ENCODE results near the gene TMC3. TPM values are rescaled to one million over a fixed set of nuclear protein-coding genes. Genes with fewer than 3 reads are reported as not detected.
A peak's percentile ranks its signal among the peaks of the same experiment; 100 is the strongest.

TMC3 gene
- total and polyA plus RNA-seq, 8 donors: under 0.01 to 0.92 (median 0.03) TPM; not detected in 5

DNA sequence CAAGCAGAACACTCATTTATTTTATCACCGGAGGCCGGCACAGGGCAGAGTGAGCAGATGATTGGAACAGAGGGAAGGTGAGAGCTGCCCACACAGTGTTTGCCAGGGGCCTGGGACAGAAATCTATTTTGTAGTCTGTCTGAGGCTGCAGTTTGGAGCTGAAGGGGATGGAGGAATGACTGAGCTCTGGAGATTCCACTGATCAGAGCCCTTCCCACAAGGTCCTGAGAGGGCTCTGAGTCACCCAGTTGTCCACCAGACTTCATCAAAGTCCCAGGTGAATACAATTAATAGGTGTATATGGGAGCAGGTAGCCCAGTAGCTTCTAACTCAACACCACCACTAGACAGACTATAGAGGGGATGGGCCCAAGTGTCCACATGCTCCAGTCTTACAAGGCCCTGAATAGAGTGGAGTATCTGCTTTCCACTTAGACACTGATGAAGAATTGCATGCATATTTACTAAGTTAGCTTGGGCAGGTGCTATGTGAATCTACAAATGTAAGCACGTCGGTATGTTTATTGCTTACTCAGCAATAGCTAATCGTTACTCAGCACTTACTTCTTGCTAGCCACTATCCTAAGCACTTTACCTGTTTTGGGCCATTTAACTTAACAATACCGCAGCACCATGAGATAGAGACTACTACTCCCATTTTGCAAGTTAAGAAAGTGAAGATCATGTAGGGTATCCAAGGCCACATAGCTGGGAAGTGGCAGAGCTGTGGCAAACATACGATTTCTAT, 47.4 kb downstream of the TMC3 start:
- Histone ChIP-seq H3K4me3 (no peak overlapping the region), H3K9me3 (no peaks in the 10 kb centered on the region), H3K27me3 (no peaks in the 10 kb centered on the region), H3K4me1 (peaks cover 8 to 28% (median 22%) of the 10 kb centered on the region in 4 donors), H3K36me3 (no peaks in the 10 kb centered on the region), H3K27ac (no peak overlapping the region)
- intact Hi-C loops (cut with DNase I; ENCODE audit: low total_unique reads): no loop called here
- DNase-seq: no peak
- WGBS, 5 donors: 81 to 87% (median 87%) methylated on average over 7 of the region's 7 CpGs
- TF ChIP-seq POLR2A (IDR thresholded peaks at IDR 0.05): no peak
- no peak for TF ChIP-seq CTCF (IDR thresholded peaks at IDR 0.05)
- TF ChIP-seq EP300 (IDR thresholded peaks at IDR 0.05): no peak
- TF ChIP-seq POLR2AphosphoS5 (IDR thresholded peaks at IDR 0.05): no peak

- peak within 1 kb of the TSS; percentile 76 to 86 (median 80) for H3K27ac ChIP-seq
- peak; percentile 99 for DNase-seq
- H3K9me3 ChIP-seq: no peaks in the 10 kb centered on the region
- no peaks in the 10 kb centered on the region for H3K27me3 ChIP-seq
- TF ChIP-seq POLR2AphosphoS5 (IDR thresholded peaks at IDR 0.05): peak in 2 of 3 donors; percentile 78 to 87
- no peak for TF ChIP-seq EP300 (IDR thresholded peaks at IDR 0.05)
- peak in 1 of 4 donors; percentile 37 for TF ChIP-seq POLR2A (IDR thresholded peaks at IDR 0.05)
- TF ChIP-seq CTCF (IDR thresholded peaks at IDR 0.05): no peak
- 0 to 1% (median 1%) methylated on average over 38 to 67 of the region's 67 CpGs for WGBS, 5 donors
- intact Hi-C loops (cut with DNase I; ENCODE audit: low total_unique reads): no loop called here
- peaks cover 0 to 21% (median 18%) of the 10 kb centered on the region in 4 donors for H3K36me3 ChIP-seq
- peaks cover 8 to 28% (median 22%) of the 10 kb centered on the region in 4 donors for H3K4me1 ChIP-seq
- H3K4me3 ChIP-seq: peak within 1 kb of the TSS; percentile 57 to 87 (median 73)
Observed at GRCh38 chr15:81323944-81324881, 49.8 kb downstream of the TMC3 start, which contains the start of gene STARD5. Gene STARD5, minus strand, starts transcription at chr15:81324141. Its CDS starts 42 bp downstream, at chr15:81324099.

GRCh38 chr15:81323559-81323943, 50.5 kb downstream of the TMC3 start:
- H3K36me3 ChIP-seq: peaks cover 0 to 28% (median 24%) of the 10 kb centered on the region in 4 donors
- peak overlapping the region; percentile 76 to 86 (median 80) for H3K27ac ChIP-seq
- H3K4me1 ChIP-seq: peaks cover 8 to 28% (median 22%) of the 10 kb centered on the region in 4 donors
- intact Hi-C loops (cut with DNase I; ENCODE audit: low total_unique reads): no loop called here
- DNase-seq: no peak
- TF ChIP-seq CTCF (IDR thresholded peaks at IDR 0.05) (no peak), POLR2A (IDR thresholded peaks at IDR 0.05) (no peak), EP300 (IDR thresholded peaks at IDR 0.05) (no peak), POLR2AphosphoS5 (IDR thresholded peaks at IDR 0.05) (no peak)
- WGBS, 5 donors: 11 to 20% (median 14%) methylated on average over 4 of the region's 4 CpGs
- no peaks in the 10 kb centered on the region for H3K9me3 ChIP-seq
- H3K27me3 ChIP-seq: no peaks in the 10 kb centered on the region
- H3K4me3 ChIP-seq: peak overlapping the region; percentile 57 to 87 (median 73)

DNA sequence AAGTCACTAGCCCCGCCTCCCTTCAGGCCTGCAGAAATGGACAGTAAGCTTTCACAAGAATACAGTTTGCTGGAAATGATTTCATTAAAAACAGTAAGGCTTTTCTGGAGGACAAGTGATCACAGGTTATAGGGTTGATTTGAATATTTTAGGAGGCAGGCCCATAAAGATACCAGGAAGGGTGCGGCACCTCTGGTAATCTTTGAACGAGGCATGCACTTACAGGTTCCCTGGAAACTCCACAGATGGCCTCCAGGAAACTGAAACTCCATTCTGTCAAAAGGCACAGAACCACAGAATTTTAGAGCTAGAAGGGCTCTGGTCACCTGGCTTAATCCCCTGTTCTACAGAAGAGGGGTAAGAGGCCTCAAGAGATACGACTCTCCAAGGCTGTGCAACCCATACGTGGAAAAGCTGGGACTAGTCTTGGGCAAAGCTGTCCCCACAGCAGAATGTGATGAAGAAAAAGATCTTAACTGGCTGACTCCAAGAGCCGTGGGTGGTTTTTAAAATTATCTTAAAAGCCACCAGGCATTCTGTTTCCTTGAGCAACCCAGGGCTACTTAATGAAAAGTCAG, 51.2 kb downstream of the TMC3 start:
- DNase-seq: peak in 1 of 2 donors; percentile 49
- H3K27ac ChIP-seq: peak overlapping the region in 1 of 5 donors; percentile 80
- no peaks in the 10 kb centered on the region for H3K27me3 ChIP-seq
- H3K9me3 ChIP-seq: no peaks in the 10 kb centered on the region
- peaks cover 0 to 36% (median 32%) of the 10 kb centered on the region in 4 donors for H3K36me3 ChIP-seq
- WGBS, 5 donors: 41 to 61% (median 50%) methylated on average over 6 of the region's 6 CpGs
- H3K4me3 ChIP-seq: peak overlapping the region; percentile 57 to 87 (median 73)
- TF ChIP-seq POLR2A (IDR thresholded peaks at IDR 0.05) (no peak), CTCF (IDR thresholded peaks at IDR 0.05) (no peak), POLR2AphosphoS5 (IDR thresholded peaks at IDR 0.05) (no peak), EP300 (IDR thresholded peaks at IDR 0.05) (no peak)
- peaks cover 8 to 28% (median 22%) of the 10 kb centered on the region in 4 donors for H3K4me1 ChIP-seq
- intact Hi-C loops (cut with DNase I; ENCODE audit: low total_unique reads): no loop called here

All from stomach (tissue), 9 donors.